Astrocyte (in vitro differentiated cells and primary cell): ENCODE measurements around the gene CD63. TPM values are rescaled to one million over a fixed set of nuclear protein-coding genes. Genes with fewer than 3 reads are reported as not detected.

Source experiments
- DNase-seq: peaks from one replicate; pipeline ENCODE4 v3.0.0-alpha.2; 2010; ENCODE audit warnings: low read depth
- FAIRE-seq: peaks from 2 replicates; lab custom pipeline; 2011; peaks lifted over from hg19 to GRCh38; lab: Jason Lieb, UNC
- H2AFZ ChIP-seq: 2 replicates; pipeline ENCODE4 v1.6.0; 2012; ENCODE audit warnings: low read depth, low read length, inconsistent platforms
- H3K27ac ChIP-seq: 2 replicates; pipeline ENCODE4 v1.5.1; 2011; ENCODE audit warnings: low read depth, low read length, inconsistent platforms
- H3K27me3 ChIP-seq: 2 replicates; pipeline ENCODE4 v1.6.0; 2011; ENCODE audit warnings: low read length, inconsistent platforms; ENCODE audit not compliant: insufficient read depth
- H3K36me3 ChIP-seq: 2 replicates; pipeline ENCODE4 v1.5.1; 2011; ENCODE audit warnings: low read length, inconsistent platforms; ENCODE audit not compliant: insufficient read depth
- H3K4me1 ChIP-seq: 2 replicates; pipeline ENCODE4 v1.5.1; 2011; ENCODE audit warnings: low read length, inconsistent platforms; ENCODE audit not compliant: insufficient read depth
- H3K4me2 ChIP-seq: 2 replicates; pipeline ENCODE4 v1.6.0; 2012; ENCODE audit warnings: low read length, inconsistent platforms
- H3K4me3 ChIP-seq: 2 replicates; pipeline ENCODE4 v1.5.1; 2011; ENCODE audit warnings: low read depth, mild to moderate bottlenecking, low read length, inconsistent platforms; ENCODE audit not compliant: insufficient read depth
- H3K79me2 ChIP-seq: 2 replicates; pipeline ENCODE4 v1.6.0; 2012; ENCODE audit warnings: mild to moderate bottlenecking, low read length, inconsistent platforms; ENCODE audit not compliant: insufficient read depth
- H3K9ac ChIP-seq: 2 replicates; pipeline ENCODE4 v1.6.0; 2012; ENCODE audit warnings: mild to moderate bottlenecking, low read length, inconsistent platforms
- H3K9me3 ChIP-seq: 2 replicates; pipeline ENCODE4 v1.5.1; 2012; ENCODE audit warnings: low read depth, mild to moderate bottlenecking, low read length, inconsistent platforms; ENCODE audit not compliant: insufficient read depth
- H4K20me1 ChIP-seq: 2 replicates; pipeline ENCODE4 v1.6.0; 2012; ENCODE audit warnings: low read length, inconsistent platforms; ENCODE audit not compliant: insufficient read depth
- H3K27ac Mint-ChIP-seq: one replicate; pipeline ENCODE4 v1.8.0; 2021; ENCODE audit warnings: mild to moderate bottlenecking, mixed read lengths; ENCODE audit not compliant: unreplicated experiment
- H3K27me3 Mint-ChIP-seq: one replicate; pipeline ENCODE4 v1.8.0; 2021; ENCODE audit warnings: low read depth, mixed read lengths; ENCODE audit not compliant: unreplicated experiment
- H3K36me3 Mint-ChIP-seq: one replicate; pipeline ENCODE4 v1.8.0; 2021; ENCODE audit warnings: low read depth, mixed read lengths; ENCODE audit not compliant: unreplicated experiment
- H3K4me1 Mint-ChIP-seq: one replicate; pipeline ENCODE4 v1.8.0; 2021; ENCODE audit warnings: low read depth, mixed read lengths; ENCODE audit not compliant: unreplicated experiment
- H3K4me3 Mint-ChIP-seq: one replicate; pipeline ENCODE4 v1.8.0; 2021; ENCODE audit warnings: mild to moderate bottlenecking, moderate library complexity, mixed read lengths; ENCODE audit not compliant: unreplicated experiment
- H3K9me3 Mint-ChIP-seq: one replicate; pipeline ENCODE4 v1.8.0; 2021; ENCODE audit warnings: mild to moderate bottlenecking, mixed read lengths; ENCODE audit not compliant: unreplicated experiment
- EZH2 ChIP-seq: IDR thresholded peaks from 2 replicates; pipeline ENCODE4 v1.6.1; 2012; ENCODE audit warnings: mild to moderate bottlenecking, low read length, inconsistent platforms; ENCODE audit not compliant: insufficient read depth
- total RNA-seq: library from RNA; stranded (reverse); gene quantifications from 2 replicates; pipeline ENCODE4 v1.2.1, GENCODE V29; 2021
- TF ChIP-seq, protein P1 (sequence below): IDR thresholded peaks from 2 replicates; pipeline ENCODE4 v1.5.1; 2011; ENCODE audit warnings: low read depth, mild to moderate bottlenecking, inconsistent platforms, low read length, moderate library complexity; ENCODE audit not compliant: insufficient read depth

The CD63 gene
- total RNA-seq, 1 donor from 2014 or later = 1,014 TPM

DNA sequence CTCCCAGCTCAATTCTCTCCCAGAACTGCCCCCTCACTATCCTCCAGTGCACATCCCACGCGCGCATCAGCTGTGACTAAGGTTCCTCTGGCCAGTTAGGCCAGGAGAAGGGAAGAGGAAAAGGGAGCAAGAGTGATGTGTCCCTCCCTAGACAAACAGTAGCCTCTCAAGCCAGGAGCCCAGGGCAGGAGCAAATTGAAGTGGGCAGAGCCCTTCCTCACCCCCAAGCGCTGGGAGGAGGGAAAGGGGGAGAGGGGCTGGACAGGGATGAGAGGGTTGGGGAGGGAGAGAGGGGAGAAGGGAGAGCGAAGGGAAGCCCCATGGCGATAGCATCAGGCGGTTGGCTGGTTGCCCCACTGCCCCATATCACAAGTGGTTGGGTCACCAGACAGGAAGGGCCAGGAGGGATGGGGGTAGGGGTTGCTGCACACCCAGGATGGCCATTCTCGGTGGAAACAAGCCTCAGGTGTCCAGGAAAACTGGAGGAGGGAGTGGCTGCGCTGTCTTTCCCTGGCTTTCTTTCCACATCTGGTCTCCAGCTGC lies 1.1 kb downstream of the CD63 start:
- H3K27me3 ChIP-seq = no peaks in the 10 kb centered on the region
- H4K20me1 ChIP-seq = peaks cover 61% of the 10 kb centered on the region
- H3K27ac ChIP-seq = peak overlapping the region; percentile 99
- H3K9me3 ChIP-seq = no peaks in the 10 kb centered on the region
- TF ChIP-seq, protein P1, sequence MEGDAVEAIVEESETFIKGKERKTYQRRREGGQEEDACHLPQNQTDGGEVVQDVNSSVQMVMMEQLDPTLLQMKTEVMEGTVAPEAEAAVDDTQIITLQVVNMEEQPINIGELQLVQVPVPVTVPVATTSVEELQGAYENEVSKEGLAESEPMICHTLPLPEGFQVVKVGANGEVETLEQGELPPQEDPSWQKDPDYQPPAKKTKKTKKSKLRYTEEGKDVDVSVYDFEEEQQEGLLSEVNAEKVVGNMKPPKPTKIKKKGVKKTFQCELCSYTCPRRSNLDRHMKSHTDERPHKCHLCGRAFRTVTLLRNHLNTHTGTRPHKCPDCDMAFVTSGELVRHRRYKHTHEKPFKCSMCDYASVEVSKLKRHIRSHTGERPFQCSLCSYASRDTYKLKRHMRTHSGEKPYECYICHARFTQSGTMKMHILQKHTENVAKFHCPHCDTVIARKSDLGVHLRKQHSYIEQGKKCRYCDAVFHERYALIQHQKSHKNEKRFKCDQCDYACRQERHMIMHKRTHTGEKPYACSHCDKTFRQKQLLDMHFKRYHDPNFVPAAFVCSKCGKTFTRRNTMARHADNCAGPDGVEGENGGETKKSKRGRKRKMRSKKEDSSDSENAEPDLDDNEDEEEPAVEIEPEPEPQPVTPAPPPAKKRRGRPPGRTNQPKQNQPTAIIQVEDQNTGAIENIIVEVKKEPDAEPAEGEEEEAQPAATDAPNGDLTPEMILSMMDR = no peak
- no peak for TF ChIP-seq EZH2
- peak overlapping the region; percentile 96 for H3K27ac Mint-ChIP-seq
- H3K9ac ChIP-seq = peak overlapping the region; percentile 94
- H3K4me2 ChIP-seq = peak overlapping the region; percentile 99
- peaks cover 29% of the 10 kb centered on the region for H3K36me3 ChIP-seq
- peak overlapping the region; percentile 98 for H3K4me3 ChIP-seq
- FAIRE-seq = no peak
- H3K4me1 Mint-ChIP-seq = peaks cover 32% of the 10 kb centered on the region
- DNase-seq = no peak
- peaks cover 21% of the 10 kb centered on the region for H3K36me3 Mint-ChIP-seq
- H3K9me3 Mint-ChIP-seq = no peaks in the 10 kb centered on the region
- H3K4me1 ChIP-seq = peaks cover 35% of the 10 kb centered on the region
- peaks cover 61% of the 10 kb centered on the region for H3K79me2 ChIP-seq
- H2AFZ ChIP-seq = no peak overlapping the region
- peak overlapping the region; percentile 93 for H3K4me3 Mint-ChIP-seq
- H3K27me3 Mint-ChIP-seq = no peaks in the 10 kb centered on the region

DNA sequence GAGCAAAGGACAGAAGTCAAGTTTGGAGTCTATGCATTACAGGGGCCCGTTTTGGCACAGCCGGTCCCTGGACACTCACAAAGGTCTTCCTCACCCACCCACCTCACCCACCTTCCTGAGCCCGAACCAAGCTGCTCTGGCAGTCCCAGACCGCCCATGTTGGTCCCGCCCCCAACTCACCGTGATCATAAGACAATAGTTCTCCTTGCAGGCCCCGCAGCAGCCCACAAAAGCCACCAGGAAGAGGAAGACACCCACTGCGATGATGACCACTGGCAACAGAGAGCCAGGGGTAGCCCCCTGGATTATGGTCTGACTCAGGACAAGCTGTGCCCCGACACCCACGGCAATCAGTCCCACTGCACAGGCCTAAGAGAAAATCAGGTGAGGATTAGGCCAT lies 1.8 kb downstream of the CD63 start:
- H3K27ac ChIP-seq = peak overlapping the region; percentile 99

More for the DNA sequence above, 1.8 kb downstream of the CD63 start:
- Histone ChIP-seq H3K27me3 (no peaks in the 10 kb centered on the region), H3K9ac (peak overlapping the region; percentile 94), H3K4me3 (peak overlapping the region; percentile 98), H3K79me2 (peaks cover 57% of the 10 kb centered on the region), H3K36me3 (peaks cover 29% of the 10 kb centered on the region), H3K4me2 (peak overlapping the region; percentile 99), H4K20me1 (peaks cover 55% of the 10 kb centered on the region), H2AFZ (no peak overlapping the region), H3K9me3 (no peaks in the 10 kb centered on the region), H3K4me1 (peaks cover 36% of the 10 kb centered on the region)
- no peaks in the 10 kb centered on the region for H3K9me3 Mint-ChIP-seq
- TF ChIP-seq, protein P1 = no peak
- no peak for TF ChIP-seq EZH2
- H3K4me1 Mint-ChIP-seq = peaks cover 32% of the 10 kb centered on the region
- peak overlapping the region; percentile 93 for H3K4me3 Mint-ChIP-seq
- peak overlapping the region; percentile 96 for H3K27ac Mint-ChIP-seq
- no peaks in the 10 kb centered on the region for H3K27me3 Mint-ChIP-seq
- peaks cover 21% of the 10 kb centered on the region for H3K36me3 Mint-ChIP-seq
- no peak for DNase-seq
- FAIRE-seq = no peak
